IMR-90 (cell line): ENCODE data around the gene DACH1. TPM values are rescaled to one million over a fixed set of nuclear protein-coding genes. Genes with fewer than 3 reads are reported as not detected.

Experiments used
- ATAC-seq: fragments of 200-7000 bp; cut with Tn5 transposase; 2 replicates; pipeline ENCODE4 v1.9.1; 2020; ENCODE audit warnings: low read depth, mild to moderate bottlenecking, moderate library complexity
- BruUV-seq: library from RNA; stranded (reverse); fragments of 400-500 nt; replicated peaks from 2 replicates; lab custom pipeline; 2021; lab: Mats Ljungman, UMichigan
- CTCF ChIA-PET: fragments of 300-600 bp; formaldehyde crosslinking; extraction: SDS; loops from one replicate; lab custom pipeline; 2021; ENCODE audit warnings: antibody characterized with exemption; lab: Yijun Ruan, JAX
- POLR2A ChIA-PET: fragments of 300-600 bp; sonication (Branson Sonifier 250); formaldehyde crosslinking; loops from one replicate; lab custom pipeline; 2022; ENCODE audit warnings: antibody characterized with exemption; ENCODE audit not compliant: unreplicated experiment; lab: Charles Lee
- DNase-seq: peaks from one replicate; pipeline ENCODE4 v3.0.0; 2013
- H2AFZ ChIP-seq: replicated peaks from 2 replicates; pipeline ENCODE3; 2013; ENCODE audit warnings: low read length, mild to moderate bottlenecking; ENCODE audit not compliant: poor library complexity
- H2AK5ac ChIP-seq: 2 replicates; pipeline ENCODE4 v1.6.1; 2013; ENCODE audit warnings: low read depth, low read length, inconsistent platforms
- H2AK9ac ChIP-seq: replicated peaks from 2 replicates; pipeline ENCODE3; 2013; ENCODE audit warnings: mild to moderate bottlenecking, low read depth, low read length, moderate library complexity; ENCODE audit not compliant: poor library complexity
- H2BK120ac ChIP-seq: 2 replicates; pipeline ENCODE4 v1.6.1; 2013; ENCODE audit warnings: low read depth, low read length, inconsistent platforms
- H2BK15ac ChIP-seq: 3 replicates; pipeline ENCODE4 v1.6.1; 2013; ENCODE audit warnings: low read depth, low read length, inconsistent platforms
- H2BK20ac ChIP-seq: 2 replicates; pipeline ENCODE4 v1.6.1; 2013; ENCODE audit warnings: low read depth, mild to moderate bottlenecking, inconsistent platforms, low read length, moderate library complexity
- H2BK5ac ChIP-seq: 2 replicates; pipeline ENCODE4 v1.6.1; 2013; ENCODE audit warnings: mild to moderate bottlenecking, low read depth, low read length, inconsistent platforms; ENCODE audit not compliant: poor library complexity, severe bottlenecking
- H3K14ac ChIP-seq: replicated peaks from 2 replicates; pipeline ENCODE4 v1.6.1; 2013; ENCODE audit warnings: low read depth, low read length, inconsistent platforms
- H3K18ac ChIP-seq: 2 replicates; pipeline ENCODE4 v1.6.1; 2013; ENCODE audit warnings: low read depth, low read length, control low read depth
- H3K23ac ChIP-seq: 2 replicates; pipeline ENCODE4 v1.6.1; 2013; ENCODE audit warnings: low read depth, low read length, inconsistent platforms
- H3K27ac ChIP-seq: 2 replicates; pipeline ENCODE4 v1.5.1; 2013; ENCODE audit warnings: mild to moderate bottlenecking, control low read depth, low read length; ENCODE audit not compliant: insufficient read depth
- H3K27me3 ChIP-seq: 2 replicates; pipeline ENCODE4 v1.6.1; 2013; ENCODE audit warnings: low read length; ENCODE audit not compliant: control insufficient read depth, insufficient read depth
- H3K36me3 ChIP-seq: 2 replicates; pipeline ENCODE4 v1.6.1; 2013; ENCODE audit warnings: low read length, mixed read lengths; ENCODE audit not compliant: control insufficient read depth, insufficient read depth
- H3K4ac ChIP-seq: 2 replicates; pipeline ENCODE4 v1.6.1; 2013; ENCODE audit warnings: low read depth, low read length, inconsistent platforms
- H3K4me1 ChIP-seq: 2 replicates; pipeline ENCODE4 v1.6.1; 2013; ENCODE audit warnings: low read length, mixed read lengths; ENCODE audit not compliant: control insufficient read depth, insufficient read depth
- H3K4me2 ChIP-seq: 2 replicates; pipeline ENCODE4 v1.6.1; 2013; ENCODE audit warnings: low read depth, mild to moderate bottlenecking, control low read depth, low read length, moderate library complexity
- H3K4me3 ChIP-seq: 2 replicates; pipeline ENCODE4 v1.5.1; 2013; ENCODE audit warnings: low read depth, mild to moderate bottlenecking, control low read depth, low read length, moderate library complexity; ENCODE audit not compliant: insufficient read depth
- H3K56ac ChIP-seq: 2 replicates; pipeline ENCODE4 v1.6.1; 2013; ENCODE audit warnings: low read length, inconsistent platforms; ENCODE audit not compliant: insufficient read depth; ENCODE audit errors: extremely low read depth
- H3K79me1 ChIP-seq, 2 experiments: 2 replicates each; pipeline ENCODE4 v1.6.1; 2013; ENCODE audit warnings: low read length in 2 of 2, inconsistent platforms in 1 of 2, low read depth in 1 of 2
- H3K9ac ChIP-seq: 2 replicates; pipeline ENCODE4 v1.6.1; 2013; ENCODE audit warnings: low read depth, low read length, control low read depth
- H3K9me1 ChIP-seq: 2 replicates; pipeline ENCODE4 v1.6.1; 2013; ENCODE audit warnings: low read length, inconsistent platforms; ENCODE audit not compliant: insufficient read depth
- H3K9me3 ChIP-seq: 2 replicates; pipeline ENCODE4 v1.6.1; 2013; ENCODE audit warnings: low read length; ENCODE audit not compliant: control insufficient read depth, insufficient read depth
- H4K20me1 ChIP-seq: 2 replicates; pipeline ENCODE4 v1.6.1; 2013; ENCODE audit warnings: low read length, inconsistent platforms; ENCODE audit not compliant: insufficient read depth
- H4K5ac ChIP-seq: 2 replicates; pipeline ENCODE4 v1.6.1; 2013; ENCODE audit warnings: mild to moderate bottlenecking, low read depth, low read length, control low read depth
- H4K8ac ChIP-seq, 2 experiments: 2 replicates each; pipeline ENCODE4 v1.6.1; 2013; ENCODE audit warnings: low read depth in 2 of 2, low read length in 2 of 2, control low read depth in 1 of 2, inconsistent platforms in 1 of 2
- H4K91ac ChIP-seq: 2 replicates; pipeline ENCODE4 v1.6.1; 2013; ENCODE audit warnings: low read depth, low read length, inconsistent platforms; ENCODE audit not compliant: insufficient read depth
- BHLHE40 ChIP-seq: fragments of 150-350 bp; IDR thresholded peaks from 2 replicates; pipeline ENCODE4 v1.6.1; 2016; ENCODE audit warnings: mild to moderate bottlenecking, low read depth, low read length
- CEBPB ChIP-seq: IDR thresholded peaks from 2 replicates; pipeline ENCODE4 v1.6.1; 2012; ENCODE audit warnings: low read depth, low read length, improper control_type of control experiment
- CHD1 ChIP-seq: IDR thresholded peaks from 2 replicates; pipeline ENCODE4 v1.6.1; 2012; ENCODE audit warnings: low read depth, low read length, improper control_type of control experiment
- FOS ChIP-seq: fragments of 150-350 bp; IDR thresholded peaks from 2 replicates; pipeline ENCODE4 v1.6.1; 2016; ENCODE audit warnings: low read depth, low read length
- MAFK ChIP-seq: IDR thresholded peaks from 2 replicates; pipeline ENCODE4 v1.6.1; 2012; ENCODE audit warnings: low read depth, low read length, improper control_type of control experiment
- MXI1 ChIP-seq: IDR thresholded peaks from 2 replicates; pipeline ENCODE4 v1.6.1; 2012; ENCODE audit warnings: low read depth, mild to moderate bottlenecking, low read length, moderate library complexity, borderline replicate concordance
- NFE2L2 ChIP-seq: fragments of 150-350 bp; IDR thresholded peaks from 2 replicates; pipeline ENCODE4 v1.6.1; 2016; ENCODE audit warnings: low read depth, mild to moderate bottlenecking, low read length
- POLR2A ChIP-seq: IDR thresholded peaks from 2 replicates; pipeline ENCODE4 v1.6.1; 2012; ENCODE audit warnings: mild to moderate bottlenecking, low read depth, low read length
- RAD21 ChIP-seq: IDR thresholded peaks from 2 replicates; pipeline ENCODE4 v1.6.1; 2012; ENCODE audit warnings: low read length, improper control_type of control experiment
- RCOR1 ChIP-seq: IDR thresholded peaks from 2 replicates; pipeline ENCODE4 v1.6.1; 2012; ENCODE audit warnings: mild to moderate bottlenecking, low read length, improper control_type of control experiment; ENCODE audit not compliant: insufficient replicate concordance
- RFX5 ChIP-seq: IDR thresholded peaks from 2 replicates; pipeline ENCODE4 v1.8.0; 2012; ENCODE audit warnings: low read depth, mild to moderate bottlenecking, low read length, moderate library complexity
- SMC3 ChIP-seq: fragments of 150-350 bp; IDR thresholded peaks from 2 replicates; pipeline ENCODE4 v1.6.1; 2016; ENCODE audit warnings: low read depth, mild to moderate bottlenecking, antibody characterized with exemption, low read length, moderate library complexity
- WGBS, 2 experiments: methylation state at CpG; one replicate each; pipeline versions ENCODE4 v1.1.5 to v1.1.7; 2013; ENCODE audit warnings: missing lambda C conversion rate in 2 of 2; ENCODE audit not compliant: insufficient read length in 1 of 2; ENCODE audit errors: extremely low coverage in 2 of 2; 5-methylcytosine and 5-hydroxymethylcytosine counted together
- dilution Hi-C: fragments of 300-500 bp; cut with HindIII; formaldehyde crosslinking; loops from one replicate; pipeline ENCODE4 v1.14.3; 2018; ENCODE audit warnings: low sequenced_read_pairs; ENCODE audit not compliant: unreplicated experiment
- in situ Hi-C: fragments of 300-500 bp; cut with MboI; formaldehyde crosslinking; loops from 3 replicates; pipeline ENCODE4 v1.14.3; 2019; ENCODE audit warnings: low sequenced_read_pairs, inconsistent platforms, mixed read lengths
- intact Hi-C: fragments of 100-400 bp; cut with micrococcal nuclease; formaldehyde crosslinking; loops from 2 replicates; pipeline ENCODE4 v1.10.0; 2022
- polyA plus RNA-seq, 3 experiments: library from polyadenylated mRNA; depleted of rRNA; stranded (reverse); fragments of >200 nt; gene quantifications; 2 replicates each; pipeline ENCODE4 v1.2.3, GENCODE V29; 2012; ENCODE audit warnings: low replicate concordance in 1 of 3
- total RNA-seq: library from RNA; depleted of rRNA; stranded (reverse); fragments of >200 nt; gene quantifications from 2 replicates; pipeline ENCODE4 v1.2.3, GENCODE V29; 2012
- TF ChIP-seq, protein P1 (sequence below): conservative IDR thresholded peaks from 2 replicates; pipeline ENCODE4 v1.5.1; 2012; ENCODE audit warnings: mild to moderate bottlenecking, low read depth, low read length, improper control_type of control experiment
- TF ChIP-seq, protein P2 (sequence below): fragments of 150-350 bp; IDR thresholded peaks from 2 replicates; pipeline ENCODE4 v1.6.1; 2017; ENCODE audit warnings: mild to moderate bottlenecking, antibody characterized with exemption, low read length, low read depth

Gene DACH1
- total and polyA plus RNA-seq, 2 of the 4 experiments (the other 2 are of a cell fraction) = not detected

GRCh38 chr13:71596116-71596515 is 270.9 kb downstream of the DACH1 start:
- in situ Hi-C loops (no loop called here), dilution Hi-C loops (no loop called here), intact Hi-C loops (no loop called here)
- Histone ChIP-seq H3K4me2 (no peak overlapping the region), H3K36me3 (no peaks in the 10 kb centered on the region), H2BK5ac (no peak overlapping the region), H3K79me1 (no peaks in the 10 kb centered on the region), H3K18ac (no peak overlapping the region), H3K9me3 (no peaks in the 10 kb centered on the region), H3K4ac (no peak overlapping the region), H3K14ac (no peak overlapping the region), H4K8ac (no peak overlapping the region), H3K23ac (no peak overlapping the region), H3K4me1 (no peaks in the 10 kb centered on the region), H2AFZ (no peak overlapping the region), H4K20me1 (no peaks in the 10 kb centered on the region), H3K56ac (no peak overlapping the region), H2BK20ac (no peak overlapping the region), H3K27me3 (no peaks in the 10 kb centered on the region), H3K4me3 (no peak overlapping the region), H3K27ac (no peak overlapping the region), H3K9me1 (no peaks in the 10 kb centered on the region), H2AK5ac (no peak overlapping the region), H2BK15ac (no peak overlapping the region), H2AK9ac (no peak overlapping the region), H2BK120ac (no peak overlapping the region), H3K9ac (no peak overlapping the region), H4K5ac (no peak overlapping the region), H4K91ac (no peak overlapping the region)
- BruUV-seq = no TSS peak
- POLR2A ChIA-PET = interaction anchor here (0.6 kb wide), 2 partner anchors 75 to 93 kb away, joined by 3 read pairs; no protein-coding TSS in a partner anchor
- TF ChIP-seq CEBPB (no peak), FOS (no peak), MXI1 (no peak), SMC3 (no peak), CHD1 (no peak), RAD21 (no peak), BHLHE40 (no peak), RFX5 (no peak), MAFK (no peak), POLR2A (no peak), NFE2L2 (no peak), RCOR1 (no peak)
- TF ChIP-seq, protein P1, sequence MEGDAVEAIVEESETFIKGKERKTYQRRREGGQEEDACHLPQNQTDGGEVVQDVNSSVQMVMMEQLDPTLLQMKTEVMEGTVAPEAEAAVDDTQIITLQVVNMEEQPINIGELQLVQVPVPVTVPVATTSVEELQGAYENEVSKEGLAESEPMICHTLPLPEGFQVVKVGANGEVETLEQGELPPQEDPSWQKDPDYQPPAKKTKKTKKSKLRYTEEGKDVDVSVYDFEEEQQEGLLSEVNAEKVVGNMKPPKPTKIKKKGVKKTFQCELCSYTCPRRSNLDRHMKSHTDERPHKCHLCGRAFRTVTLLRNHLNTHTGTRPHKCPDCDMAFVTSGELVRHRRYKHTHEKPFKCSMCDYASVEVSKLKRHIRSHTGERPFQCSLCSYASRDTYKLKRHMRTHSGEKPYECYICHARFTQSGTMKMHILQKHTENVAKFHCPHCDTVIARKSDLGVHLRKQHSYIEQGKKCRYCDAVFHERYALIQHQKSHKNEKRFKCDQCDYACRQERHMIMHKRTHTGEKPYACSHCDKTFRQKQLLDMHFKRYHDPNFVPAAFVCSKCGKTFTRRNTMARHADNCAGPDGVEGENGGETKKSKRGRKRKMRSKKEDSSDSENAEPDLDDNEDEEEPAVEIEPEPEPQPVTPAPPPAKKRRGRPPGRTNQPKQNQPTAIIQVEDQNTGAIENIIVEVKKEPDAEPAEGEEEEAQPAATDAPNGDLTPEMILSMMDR = no peak
- TF ChIP-seq, protein P2, sequence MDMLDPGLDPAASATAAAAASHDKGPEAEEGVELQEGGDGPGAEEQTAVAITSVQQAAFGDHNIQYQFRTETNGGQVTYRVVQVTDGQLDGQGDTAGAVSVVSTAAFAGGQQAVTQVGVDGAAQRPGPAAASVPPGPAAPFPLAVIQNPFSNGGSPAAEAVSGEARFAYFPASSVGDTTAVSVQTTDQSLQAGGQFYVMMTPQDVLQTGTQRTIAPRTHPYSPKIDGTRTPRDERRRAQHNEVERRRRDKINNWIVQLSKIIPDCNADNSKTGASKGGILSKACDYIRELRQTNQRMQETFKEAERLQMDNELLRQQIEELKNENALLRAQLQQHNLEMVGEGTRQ = no peak
- DNase-seq = no peak
- ATAC-seq = no peak
- CTCF ChIA-PET = no interaction called here
- no CpG with 5 or more reads among the region's 3 CpGs for WGBS, 2 experiments
